SK-N-SH treated with all-trans-retinoic acid at 6 μM for 48 hours (cell line): Measurements from ENCODE around the gene SPATA12.

Experiments used
- PPARA ChIP-seq: fragments of 250-450 bp; sonication (Bioruptor Pico); IDR thresholded peaks from 2 replicates; pipeline ENCODE4 v1.5.0; 2020; ENCODE audit warnings: mild to moderate bottlenecking, borderline replicate concordance
- TCF4 ChIP-seq: fragments of 250-450 bp; sonication (Bioruptor Pico); IDR thresholded peaks from 2 replicates; pipeline ENCODE4 v1.8.0; 2021; ENCODE audit warnings: mild to moderate bottlenecking, moderate library complexity, borderline replicate concordance
- ZC3H10 ChIP-seq: fragments of 250-450 bp; sonication (Bioruptor Pico); IDR thresholded peaks from 2 replicates; pipeline ENCODE4 v1.5.1; 2021; ENCODE audit warnings: mild to moderate bottlenecking, moderate library complexity
- TF ChIP-seq, protein P1 (sequence below): fragments of 250-450 bp; sonication (Bioruptor Pico); IDR thresholded peaks from 2 replicates; pipeline ENCODE4 v1.8.0; 2020; ENCODE audit warnings: mild to moderate bottlenecking, moderate library complexity, borderline replicate concordance

- TF ChIP-seq, protein P1, sequence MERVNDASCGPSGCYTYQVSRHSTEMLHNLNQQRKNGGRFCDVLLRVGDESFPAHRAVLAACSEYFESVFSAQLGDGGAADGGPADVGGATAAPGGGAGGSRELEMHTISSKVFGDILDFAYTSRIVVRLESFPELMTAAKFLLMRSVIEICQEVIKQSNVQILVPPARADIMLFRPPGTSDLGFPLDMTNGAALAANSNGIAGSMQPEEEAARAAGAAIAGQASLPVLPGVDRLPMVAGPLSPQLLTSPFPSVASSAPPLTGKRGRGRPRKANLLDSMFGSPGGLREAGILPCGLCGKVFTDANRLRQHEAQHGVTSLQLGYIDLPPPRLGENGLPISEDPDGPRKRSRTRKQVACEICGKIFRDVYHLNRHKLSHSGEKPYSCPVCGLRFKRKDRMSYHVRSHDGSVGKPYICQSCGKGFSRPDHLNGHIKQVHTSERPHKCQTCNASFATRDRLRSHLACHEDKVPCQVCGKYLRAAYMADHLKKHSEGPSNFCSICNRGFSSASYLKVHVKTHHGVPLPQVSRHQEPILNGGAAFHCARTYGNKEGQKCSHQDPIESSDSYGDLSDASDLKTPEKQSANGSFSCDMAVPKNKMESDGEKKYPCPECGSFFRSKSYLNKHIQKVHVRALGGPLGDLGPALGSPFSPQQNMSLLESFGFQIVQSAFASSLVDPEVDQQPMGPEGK (CRISPR knock-in tag) = no peak
- TF ChIP-seq ZC3H10 (CRISPR knock-in tag) = no peak
- TF ChIP-seq PPARA (CRISPR knock-in tag) = no peak
- no peak for TF ChIP-seq TCF4 (CRISPR knock-in tag)
Observed at GRCh38 chr3:57011022-57011421, 49.4 kb upstream of the SPATA12 start.
